Measurements from ENCODE around the gene CFAP61. TPM values are rescaled to one million over a fixed set of nuclear protein-coding genes. Genes with fewer than 3 reads are reported as not detected.

CFAP61 gene
- polyA plus RNA-seq, 1 donor: 2.8 TPM

- no peak for DNase-seq
Measured at GRCh38 chr20:20276811-20277530, 224.6 kb downstream of the CFAP61 start.

GRCh38 chr20:20277894-20278335 lies 225.6 kb downstream of the CFAP61 start:
- DNase-seq: no peak

- no peak for DNase-seq
Measured at GRCh38 chr20:20286061-20286460, 233.7 kb downstream of the CFAP61 start.

GRCh38 chr20:20289331-20289730 lies 237.0 kb downstream of the CFAP61 start:
- no peak for DNase-seq

- DNase-seq: no peak
Measured at GRCh38 chr20:20292472-20292871, 240.1 kb downstream of the CFAP61 start.

- DNase-seq: no peak
Measured at GRCh38 chr20:20293141-20293540, 240.8 kb downstream of the CFAP61 start.

- DNase-seq: no peak
Measured at GRCh38 chr20:20293691-20294385, 241.5 kb downstream of the CFAP61 start.

- no peak for DNase-seq
Measured at GRCh38 chr20:20295621-20296498, 243.5 kb downstream of the CFAP61 start.

GRCh38 chr20:20297181-20297580 lies 244.8 kb downstream of the CFAP61 start:
- DNase-seq: no peak

- DNase-seq: no peak
Measured at GRCh38 chr20:20297752-20298151, 245.4 kb downstream of the CFAP61 start.

GRCh38 chr20:20299904-20300303 lies 247.6 kb downstream of the CFAP61 start:
- no peak for DNase-seq

GRCh38 chr20:20303320-20303719 lies 251.0 kb downstream of the CFAP61 start:
- no peak for DNase-seq

GRCh38 chr20:20303742-20304141 lies 251.4 kb downstream of the CFAP61 start:
- no peak for DNase-seq

- no peak for DNase-seq
Measured at GRCh38 chr20:20304942-20305341, 252.6 kb downstream of the CFAP61 start.

- DNase-seq: no peak
Measured at GRCh38 chr20:20312562-20312961, 260.2 kb downstream of the CFAP61 start.

GRCh38 chr20:20317195-20317594 lies 264.9 kb downstream of the CFAP61 start:
- DNase-seq: no peak

GRCh38 chr20:20317621-20318364 lies 265.5 kb downstream of the CFAP61 start:
- no peak for DNase-seq

- no peak for DNase-seq
Measured at GRCh38 chr20:20318365-20319161, 266.2 kb downstream of the CFAP61 start.

- DNase-seq: no peak
Measured at GRCh38 chr20:20321134-20321533, 268.8 kb downstream of the CFAP61 start.

- DNase-seq: no peak
Measured at GRCh38 chr20:20321917-20322316, 269.6 kb downstream of the CFAP61 start.

- no peak for DNase-seq
Measured at GRCh38 chr20:20322912-20323311, 270.6 kb downstream of the CFAP61 start.
